Astrocyte of the hippocampus (primary cell): ENCODE data around the gene PPFIA1.

Source experiments
- DNase-seq: peaks from one replicate; pipeline ENCODE4 v3.0.0; 2011; ENCODE audit warnings: low read depth, low spot score

PPFIA1 gene

GRCh38 chr11:70413151-70413550, 142.7 kb downstream of the PPFIA1 start:
- no peak for DNase-seq

DNA sequence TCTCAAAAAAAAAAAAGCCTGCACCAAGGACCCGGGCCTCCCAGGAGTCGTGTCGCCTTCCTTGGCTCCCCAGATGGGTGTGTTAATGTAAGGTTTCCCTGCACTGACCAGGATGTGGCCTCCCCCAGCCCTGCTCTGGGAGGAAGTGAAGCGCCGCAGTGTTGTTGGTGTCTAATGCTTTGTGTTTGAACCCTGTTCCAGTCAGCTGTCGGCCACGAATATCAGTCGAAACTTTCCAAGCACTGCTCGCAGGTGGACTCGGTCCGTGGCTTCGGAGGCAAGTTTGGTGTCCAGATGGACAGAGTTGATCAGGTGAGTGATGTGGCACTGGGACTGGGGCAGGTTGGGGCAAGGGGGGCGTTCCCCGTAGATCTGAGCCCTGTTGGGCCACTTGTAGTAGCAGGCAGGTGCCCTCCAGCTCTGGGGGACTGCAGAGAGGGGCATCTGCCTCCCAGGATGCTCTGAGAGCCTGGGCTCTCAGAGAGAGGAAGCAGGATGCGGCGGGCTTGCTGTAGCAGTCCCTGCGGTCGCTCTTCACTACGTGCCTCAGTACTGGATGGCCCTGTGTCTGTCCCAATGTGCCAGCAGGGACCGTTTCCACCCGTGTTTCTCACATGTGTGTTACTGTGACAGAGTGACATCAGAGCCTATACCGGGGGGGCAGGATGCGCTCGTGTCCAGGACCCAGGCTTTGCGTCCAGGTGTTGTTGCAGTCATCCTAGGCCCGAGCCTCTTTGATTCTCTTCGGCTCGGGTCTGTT, 144.0 kb downstream of the PPFIA1 start:
- no peak for DNase-seq

DNA sequence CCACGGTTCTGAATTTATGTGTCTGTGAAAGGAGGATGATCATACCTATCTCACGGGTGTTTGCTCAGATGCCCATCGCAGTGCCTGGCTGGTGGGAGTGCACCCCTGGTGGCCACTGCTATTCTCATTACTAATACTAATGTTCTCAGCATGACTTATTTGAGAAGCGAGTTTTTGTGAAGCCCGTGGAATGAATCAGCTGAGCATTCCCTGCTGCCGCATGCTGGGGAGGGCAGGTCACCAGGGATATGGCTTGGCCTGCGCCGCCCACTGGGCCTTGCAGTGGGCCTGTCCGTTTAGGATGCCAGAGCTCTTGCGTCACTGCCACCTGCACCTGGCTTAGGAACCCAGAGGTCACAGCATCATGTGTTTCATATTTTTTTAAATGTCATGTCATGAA, 144.7 kb downstream of the PPFIA1 start:
- peak; percentile 67 for DNase-seq

DNA sequence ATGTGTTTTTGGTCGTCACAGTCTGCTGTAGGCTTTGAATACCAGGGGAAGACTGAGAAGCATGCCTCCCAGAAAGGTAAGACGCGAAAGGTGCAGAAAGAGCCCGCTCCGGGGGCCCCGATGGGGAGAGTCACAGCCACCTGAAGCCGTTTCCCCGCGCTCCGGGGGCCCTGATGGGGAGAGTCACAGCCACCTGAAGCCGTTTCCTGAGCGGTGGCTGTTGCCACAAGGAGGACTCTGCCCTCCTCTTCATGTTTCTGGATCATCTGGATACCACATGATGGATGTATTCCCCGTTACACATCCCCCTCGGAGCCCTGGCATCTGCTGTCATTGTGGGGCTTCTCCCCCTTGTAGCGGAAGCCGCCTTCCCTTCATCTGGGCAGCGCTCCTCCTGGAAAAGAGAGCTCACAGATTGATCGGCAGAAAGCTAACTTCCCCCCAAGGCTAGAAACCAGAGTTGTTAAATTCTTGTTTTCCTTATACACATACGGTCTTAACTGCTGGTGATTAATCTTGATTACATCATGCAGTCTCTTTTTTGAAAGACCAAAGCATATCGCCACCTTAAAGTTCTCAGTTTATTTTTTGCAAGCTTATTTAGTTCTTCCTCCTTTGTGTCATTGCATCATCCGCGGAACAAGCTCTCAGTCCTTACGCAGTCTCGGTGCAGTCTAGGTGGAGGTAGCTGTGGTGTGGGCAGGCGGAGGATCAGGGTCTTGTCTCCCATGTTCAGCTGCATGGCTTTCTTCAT, 145.3 kb downstream of the PPFIA1 start:
- DNase-seq = no peak

DNA sequence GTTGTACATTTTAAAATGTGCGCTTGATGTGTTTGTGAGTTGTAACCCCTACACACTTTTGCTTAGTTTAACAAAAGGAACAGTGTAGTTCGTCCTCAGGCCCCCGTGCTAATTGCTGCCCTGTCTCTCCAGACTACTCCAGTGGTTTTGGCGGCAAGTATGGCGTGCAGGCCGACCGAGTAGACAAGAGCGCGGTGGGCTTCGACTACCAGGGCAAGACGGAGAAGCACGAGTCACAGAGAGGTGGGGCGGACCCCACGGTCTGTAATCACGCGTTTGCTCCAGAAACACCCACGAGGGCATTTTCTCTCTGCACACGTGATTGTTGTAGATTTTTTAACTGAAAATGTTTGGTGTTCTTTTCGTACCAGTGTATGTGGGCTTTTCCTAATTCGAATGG, 146.4 kb downstream of the PPFIA1 start:
- no peak for DNase-seq

DNA sequence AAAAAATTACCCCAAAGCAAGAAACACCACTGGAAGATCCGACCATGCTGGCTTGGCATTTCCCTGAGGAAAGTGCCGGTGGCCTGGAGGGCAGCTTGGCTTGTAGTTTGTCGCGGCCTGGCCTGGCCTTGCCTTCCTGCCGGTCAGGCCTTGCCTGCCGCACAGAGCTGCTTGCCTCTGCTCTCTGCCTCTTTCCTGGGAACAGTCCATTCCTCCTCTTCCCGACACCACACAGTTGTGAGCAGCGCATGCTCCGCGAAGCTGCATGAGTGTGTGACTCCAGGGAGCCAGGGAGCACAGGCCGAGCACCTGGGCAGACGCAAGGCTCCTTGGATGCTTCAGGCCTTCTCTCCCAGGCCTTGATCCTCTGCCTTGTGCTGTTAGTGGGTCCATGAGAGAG, 147.6 kb downstream of the PPFIA1 start:
- no peak for DNase-seq

DNA sequence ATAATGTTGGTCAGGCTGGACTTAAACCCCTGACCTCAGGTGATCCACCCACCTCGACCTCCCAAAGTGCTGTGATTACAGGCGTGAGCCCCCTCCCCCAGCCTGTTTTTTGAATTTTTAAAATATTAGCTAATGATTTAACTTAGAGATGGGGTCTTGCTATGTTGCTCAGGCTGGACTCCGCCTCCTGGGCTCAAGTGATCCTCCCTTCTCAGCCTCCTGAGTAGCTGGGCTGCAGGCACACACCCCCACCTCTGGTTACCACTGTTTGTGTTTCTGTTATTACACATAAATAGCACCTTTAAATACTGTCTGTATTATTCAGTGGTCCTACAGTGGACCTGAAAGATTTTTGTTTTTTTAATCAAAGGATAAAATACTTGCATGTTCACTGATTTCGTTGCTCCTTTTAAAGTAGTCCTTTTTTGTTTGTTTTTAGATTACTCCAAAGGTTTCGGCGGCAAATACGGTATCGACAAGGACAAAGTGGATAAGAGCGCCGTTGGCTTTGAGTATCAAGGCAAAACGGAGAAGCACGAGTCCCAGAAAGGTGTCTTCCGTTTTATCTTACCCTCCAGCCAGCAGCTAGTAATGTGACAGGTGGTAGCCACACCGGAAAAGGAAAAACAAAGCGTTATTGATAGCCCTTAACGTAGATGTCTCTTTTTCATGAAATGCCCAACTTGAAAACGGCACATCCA, 149.0 kb downstream of the PPFIA1 start:
- no peak for DNase-seq

GRCh38 chr11:70420008-70420464, 149.5 kb downstream of the PPFIA1 start:
- DNase-seq = peak; percentile 56

GRCh38 chr11:70420496-70420895, 150.0 kb downstream of the PPFIA1 start:
- DNase-seq = no peak

GRCh38 chr11:70421123-70421522, 150.6 kb downstream of the PPFIA1 start:
- DNase-seq = no peak

- no peak for DNase-seq
Observed at GRCh38 chr11:70422692-70423522, 152.4 kb downstream of the PPFIA1 start.

- DNase-seq = peak; percentile 95
Observed at GRCh38 chr11:70423523-70424505, 153.3 kb downstream of the PPFIA1 start.

DNA sequence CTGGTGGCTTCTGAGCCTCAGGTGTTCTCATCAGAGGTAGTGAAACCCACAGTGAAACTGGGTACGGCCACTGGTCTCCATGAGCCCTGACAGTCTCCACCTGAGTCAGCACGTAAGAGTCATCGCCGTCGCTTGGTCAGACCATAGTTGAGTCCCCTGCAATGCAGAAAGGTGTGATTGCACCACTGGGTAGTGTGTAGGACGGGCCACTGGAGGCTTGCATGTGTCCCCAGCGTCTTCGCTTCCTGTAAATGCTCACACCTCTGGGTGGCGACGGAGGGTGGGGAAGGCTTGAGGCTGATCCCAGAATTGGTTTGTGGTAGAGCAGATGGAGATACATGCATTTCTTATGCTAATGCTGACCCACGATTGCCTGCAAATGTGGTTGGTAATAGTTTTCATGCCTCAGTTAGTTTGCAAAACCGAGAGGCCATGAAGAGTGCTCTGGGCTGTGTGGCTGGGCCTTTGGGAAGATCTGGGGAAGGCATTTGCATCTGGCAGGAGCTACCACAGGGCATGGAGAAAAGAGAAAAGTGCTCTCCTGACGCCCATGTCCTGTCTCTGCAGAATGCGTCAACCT, 154.4 kb downstream of the PPFIA1 start:
- DNase-seq = peak; percentile 42

- DNase-seq = no peak
Observed at GRCh38 chr11:70427436-70427835, 156.9 kb downstream of the PPFIA1 start.

DNA sequence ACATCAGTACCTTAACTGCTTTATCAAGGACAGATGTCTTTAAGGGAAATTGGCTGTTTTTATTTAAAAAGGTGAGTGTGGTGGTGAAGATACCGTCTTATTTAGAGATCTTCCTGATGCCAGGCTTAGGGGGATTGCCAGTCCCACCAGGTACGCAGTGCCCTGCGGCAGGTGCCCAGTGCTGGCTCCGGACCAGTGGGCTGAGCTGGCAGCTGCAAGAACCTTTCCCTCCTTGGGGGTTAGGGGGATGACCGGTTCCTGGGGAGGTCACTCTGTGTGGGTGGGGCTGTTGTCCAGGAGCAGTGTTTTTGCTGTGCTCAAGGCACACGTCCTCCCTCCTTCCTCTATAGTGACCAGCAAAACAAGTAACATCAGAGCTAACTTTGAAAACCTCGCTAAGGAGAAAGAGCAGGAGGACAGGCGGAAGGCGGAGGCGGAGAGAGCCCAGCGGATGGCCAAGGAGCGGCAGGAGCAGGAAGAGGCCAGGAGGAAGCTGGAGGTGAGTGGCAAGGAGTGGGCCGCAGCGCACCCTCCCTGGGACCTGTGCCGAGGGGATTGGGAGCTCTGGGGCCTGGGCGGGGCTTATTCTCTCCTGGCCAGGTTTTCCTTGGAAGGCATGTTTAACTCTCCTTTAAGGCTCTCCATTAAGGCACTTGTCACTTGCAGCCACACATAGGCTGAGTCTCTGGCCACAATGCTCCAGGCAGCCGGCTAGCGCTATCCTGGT, 158.4 kb downstream of the PPFIA1 start:
- DNase-seq = no peak

GRCh38 chr11:70429428-70429705, 158.9 kb downstream of the PPFIA1 start:
- no peak for DNase-seq

- no peak for DNase-seq
Observed at GRCh38 chr11:70429724-70430521, 159.4 kb downstream of the PPFIA1 start.

- DNase-seq = no peak
Observed at GRCh38 chr11:70430671-70431574, 160.4 kb downstream of the PPFIA1 start.
